Activated T-helper 1 cell treated with anti-CD3 and anti-CD28 coated beads, Interleukin-2, amount 50 U/mL, for 16 hours (primary cell): Measurements from ENCODE around the gene TNFRSF13B.
"Not testable (repeated sequence)": the region's sequence is repeated elsewhere in the genome, so short reads cannot be mapped to it uniquely, and the experiment has no call there.

Experiments
- DNase-seq, 2 donors: peaks; one replicate each; pipeline ENCODE4 v3.0.0-alpha.2; 2020; ENCODE audit warnings: low read depth in 1 of 2, low spot score in 1 of 2

Gene TNFRSF13B

DNA sequence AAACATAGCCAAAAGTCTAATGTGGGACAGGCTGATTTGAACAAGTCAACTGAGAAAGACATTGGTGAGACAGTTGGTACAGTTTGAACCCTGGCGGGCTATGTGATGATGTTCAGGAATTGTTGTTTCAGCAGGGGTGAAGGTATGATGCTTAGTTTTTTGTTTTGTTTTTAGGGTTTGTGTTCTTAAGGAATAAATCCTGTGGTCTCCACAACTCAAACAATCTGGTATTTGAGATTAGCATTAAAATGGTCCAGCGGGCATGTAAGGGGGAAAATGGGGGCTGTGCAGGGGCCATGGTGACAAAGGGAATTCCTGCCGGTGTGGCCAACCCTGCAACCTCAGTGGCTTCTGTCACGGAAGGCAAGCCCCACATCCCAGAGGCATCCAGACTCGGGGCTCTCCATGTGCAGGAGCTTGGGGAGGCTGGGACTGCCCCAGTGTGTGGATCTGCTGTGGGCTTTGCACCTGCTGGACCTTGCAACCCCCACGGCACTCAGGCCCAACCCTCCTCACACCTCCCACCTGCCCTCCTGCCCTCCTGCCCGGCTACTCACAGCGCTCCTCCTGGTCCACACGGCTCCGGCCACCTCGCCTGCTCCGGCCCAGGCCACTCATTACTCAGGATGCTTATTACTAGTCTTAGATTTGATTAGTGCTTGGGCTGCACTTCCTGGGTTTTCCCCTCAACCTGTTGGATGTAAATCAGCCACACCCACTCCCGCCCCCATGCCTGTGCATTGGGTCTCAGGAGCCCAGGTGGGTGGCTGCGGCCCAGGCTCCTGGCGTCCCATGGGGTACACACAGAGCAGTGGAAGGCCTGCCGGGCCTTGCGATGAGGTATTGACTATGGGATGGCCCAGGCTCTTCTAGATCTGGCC lies at the start of gene TNFRSF13B:
Gene TNFRSF13B, minus strand, starts transcription at position 661 of the 881 bp plus-strand sequence. Its CDS starts 43 bp downstream, at position 618.
- no peak for DNase-seq

GRCh38 chr17:17021194-17021863 lies 49.4 kb upstream of the TNFRSF13B start:
- no peak for DNase-seq

GRCh38 chr17:17020821-17021193 lies 48.9 kb upstream of the TNFRSF13B start:
- DNase-seq: no peak

GRCh38 chr17:17019891-17020456 lies 48.1 kb upstream of the TNFRSF13B start:
- no peak for DNase-seq

DNA sequence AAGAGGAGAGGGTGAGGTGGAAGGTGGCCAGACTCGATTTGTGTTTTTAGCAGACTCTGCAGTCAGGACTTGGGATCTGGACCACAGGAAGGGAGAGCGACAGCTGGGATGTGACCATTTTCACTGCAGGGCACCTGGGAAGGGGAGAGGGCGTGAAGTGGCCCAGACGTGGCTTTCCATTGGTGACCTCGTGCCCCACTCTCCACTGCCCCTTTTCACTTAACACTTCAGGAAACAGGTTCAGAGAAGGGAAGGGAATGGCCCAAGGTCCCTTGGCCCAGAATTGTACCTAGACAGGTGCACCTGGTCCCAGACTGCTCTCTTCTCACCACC lies 47.5 kb upstream of the TNFRSF13B start:
- DNase-seq: no peak

DNA sequence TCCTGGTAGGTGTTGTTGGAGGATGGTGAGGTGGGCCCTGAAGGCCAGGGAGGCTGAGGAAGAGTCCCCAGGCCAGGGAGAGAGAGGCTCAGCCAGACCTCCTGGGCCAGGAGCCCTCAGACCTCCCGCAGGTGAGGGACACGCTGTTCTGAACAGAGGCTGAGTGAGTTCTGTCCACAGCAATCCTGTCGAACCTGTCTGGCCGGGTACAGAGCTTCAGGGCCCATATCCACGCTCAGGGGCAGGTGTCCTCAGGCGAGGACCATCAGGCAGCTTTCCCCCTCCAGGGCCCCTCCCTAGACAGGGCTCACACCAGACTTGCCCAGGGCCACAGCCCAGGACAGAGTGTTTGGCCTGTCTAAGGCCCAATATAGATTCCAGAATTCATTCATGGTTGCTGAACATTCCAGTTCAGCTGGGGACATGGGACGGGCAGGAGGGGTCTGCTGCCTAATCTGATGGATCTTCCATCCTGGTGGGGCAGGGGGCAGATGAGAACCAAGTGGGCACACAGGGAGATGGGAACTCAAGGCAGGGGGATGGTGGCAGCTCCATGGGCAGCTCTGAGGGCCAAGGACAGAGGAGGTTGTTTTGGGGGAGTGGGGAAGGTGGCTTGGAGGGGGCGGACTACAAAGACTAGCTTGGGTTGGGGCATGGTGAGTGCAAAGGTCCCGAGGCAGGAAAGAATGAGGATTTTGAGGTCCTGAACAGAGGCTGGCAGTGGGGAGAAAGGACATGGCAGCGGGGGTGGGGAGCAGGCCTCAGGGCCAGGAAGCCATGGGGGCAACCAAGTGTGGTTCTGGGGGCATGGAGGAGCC lies 46.9 kb upstream of the TNFRSF13B start:
- DNase-seq: no peak

- no peak for DNase-seq
Measured at GRCh38 chr17:17018021-17018441, 46.1 kb upstream of the TNFRSF13B start.

DNA sequence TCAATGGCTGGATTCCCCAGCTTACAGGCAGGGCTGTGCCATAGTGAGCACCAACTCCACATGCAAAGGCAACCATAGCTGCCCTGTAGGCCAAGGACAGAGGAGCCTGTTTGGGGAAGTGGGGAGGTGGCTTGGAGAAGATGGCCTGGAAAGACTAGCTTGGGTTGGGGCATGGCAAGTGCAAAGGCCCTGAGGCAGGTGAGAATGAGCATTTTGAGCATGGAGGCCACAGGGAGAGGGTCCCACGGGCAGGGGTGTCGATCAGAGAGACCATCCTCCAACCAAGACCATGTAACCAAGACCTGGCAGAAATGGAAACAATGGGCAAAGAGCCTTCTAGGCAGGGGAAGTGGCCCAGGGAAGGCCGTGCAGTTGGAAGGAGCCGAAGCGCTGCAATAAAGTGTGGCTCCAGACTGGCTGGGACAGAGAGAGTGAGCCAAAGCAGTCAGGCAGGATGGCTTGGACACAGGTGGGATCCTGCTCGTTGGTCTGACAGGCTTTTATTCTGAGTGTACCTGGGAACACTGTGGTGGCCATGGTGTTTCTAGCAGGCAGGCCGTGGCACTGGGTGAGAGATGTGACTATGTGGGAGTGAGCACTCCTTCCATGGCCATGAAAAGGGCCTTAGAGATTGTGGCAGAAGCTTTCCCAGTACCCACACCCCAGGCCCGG lies 45.6 kb upstream of the TNFRSF13B start:
- DNase-seq: no peak

DNA sequence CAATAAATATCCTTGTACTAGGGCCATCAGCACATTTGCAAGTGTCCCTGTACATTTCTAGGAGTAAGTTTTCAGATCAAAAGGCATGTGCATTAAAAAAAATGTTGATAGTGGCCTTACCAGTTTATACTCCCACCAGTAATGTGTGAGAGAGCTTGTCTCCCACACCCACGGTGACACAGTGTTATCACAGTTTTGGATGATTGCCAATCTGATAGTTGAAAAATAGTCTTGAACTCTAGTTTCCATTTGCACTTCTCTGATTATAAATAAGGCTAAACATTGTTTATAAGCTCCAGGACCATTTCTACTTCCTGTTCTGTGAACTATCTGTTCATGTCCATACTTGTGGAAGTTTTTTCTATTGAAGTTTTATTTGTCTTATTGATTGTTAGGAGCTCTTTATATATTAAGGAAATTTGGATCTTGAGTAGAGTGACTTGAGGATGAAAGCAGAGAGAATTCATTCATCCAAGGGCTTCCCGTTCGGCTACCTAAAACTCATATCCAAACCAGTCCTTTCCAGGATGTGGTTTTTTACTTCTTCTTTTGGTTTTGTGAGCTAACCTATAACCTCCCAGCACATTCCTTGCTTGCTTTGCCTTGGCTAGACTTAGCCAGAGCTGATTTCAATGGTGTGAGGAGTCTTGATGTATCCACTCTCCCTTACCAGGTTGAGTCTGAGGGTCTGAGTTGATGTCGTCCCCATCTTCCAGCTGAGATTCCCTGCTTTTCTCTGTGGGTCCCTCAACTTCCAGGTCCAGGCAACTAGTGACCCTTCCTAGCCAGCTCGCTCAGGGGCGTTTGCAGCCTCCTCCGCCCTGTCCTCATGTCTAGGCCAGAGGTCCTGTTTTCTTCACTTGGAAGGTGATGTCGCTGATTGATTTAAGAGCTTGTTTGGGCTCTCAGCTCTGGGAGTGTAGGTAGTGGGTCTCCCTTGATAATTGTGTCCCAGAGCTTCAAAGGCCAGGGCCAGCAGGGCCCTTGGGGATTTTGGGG lies 44.6 kb upstream of the TNFRSF13B start:
- DNase-seq: not testable (repeated sequence)

DNA sequence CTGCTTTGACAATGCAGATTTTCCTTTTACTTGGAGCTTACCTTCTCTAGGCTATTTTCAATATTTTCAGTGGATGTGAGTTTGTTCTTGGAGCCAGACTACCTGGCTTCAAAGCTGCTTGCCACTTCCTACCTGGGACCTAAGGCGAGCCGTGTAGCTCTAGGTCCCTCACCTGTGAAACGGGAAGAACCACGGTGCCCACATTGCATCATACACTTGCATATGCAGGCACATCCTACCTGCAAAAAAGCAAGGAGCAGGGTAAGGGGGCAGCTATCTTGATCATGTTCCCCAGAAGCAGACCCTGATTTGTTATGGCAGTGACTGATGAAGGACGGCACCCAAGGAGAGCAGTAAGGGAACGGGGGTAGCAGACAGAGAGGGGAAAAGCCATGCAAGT lies 43.3 kb upstream of the TNFRSF13B start:
- DNase-seq: no peak

DNA sequence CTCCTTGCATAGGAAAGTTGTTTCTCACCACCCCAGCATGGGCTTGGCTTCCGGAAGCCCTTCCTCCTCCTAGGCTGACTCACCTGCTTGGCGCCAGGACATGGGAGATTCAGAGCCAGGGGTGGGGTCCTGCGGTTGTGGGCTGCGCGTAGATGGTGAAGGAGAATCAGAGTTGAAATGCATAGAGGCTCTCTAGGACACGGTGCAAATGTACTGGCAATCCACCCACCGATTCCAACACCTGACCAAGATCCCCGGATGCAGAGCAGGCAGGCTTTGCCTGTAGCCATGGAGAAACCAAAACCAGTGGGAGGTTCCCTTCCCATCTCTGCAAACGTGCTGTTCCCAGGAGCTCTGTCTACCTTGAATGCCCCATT lies 42.8 kb upstream of the TNFRSF13B start:
- DNase-seq: not testable (repeated sequence)

DNA sequence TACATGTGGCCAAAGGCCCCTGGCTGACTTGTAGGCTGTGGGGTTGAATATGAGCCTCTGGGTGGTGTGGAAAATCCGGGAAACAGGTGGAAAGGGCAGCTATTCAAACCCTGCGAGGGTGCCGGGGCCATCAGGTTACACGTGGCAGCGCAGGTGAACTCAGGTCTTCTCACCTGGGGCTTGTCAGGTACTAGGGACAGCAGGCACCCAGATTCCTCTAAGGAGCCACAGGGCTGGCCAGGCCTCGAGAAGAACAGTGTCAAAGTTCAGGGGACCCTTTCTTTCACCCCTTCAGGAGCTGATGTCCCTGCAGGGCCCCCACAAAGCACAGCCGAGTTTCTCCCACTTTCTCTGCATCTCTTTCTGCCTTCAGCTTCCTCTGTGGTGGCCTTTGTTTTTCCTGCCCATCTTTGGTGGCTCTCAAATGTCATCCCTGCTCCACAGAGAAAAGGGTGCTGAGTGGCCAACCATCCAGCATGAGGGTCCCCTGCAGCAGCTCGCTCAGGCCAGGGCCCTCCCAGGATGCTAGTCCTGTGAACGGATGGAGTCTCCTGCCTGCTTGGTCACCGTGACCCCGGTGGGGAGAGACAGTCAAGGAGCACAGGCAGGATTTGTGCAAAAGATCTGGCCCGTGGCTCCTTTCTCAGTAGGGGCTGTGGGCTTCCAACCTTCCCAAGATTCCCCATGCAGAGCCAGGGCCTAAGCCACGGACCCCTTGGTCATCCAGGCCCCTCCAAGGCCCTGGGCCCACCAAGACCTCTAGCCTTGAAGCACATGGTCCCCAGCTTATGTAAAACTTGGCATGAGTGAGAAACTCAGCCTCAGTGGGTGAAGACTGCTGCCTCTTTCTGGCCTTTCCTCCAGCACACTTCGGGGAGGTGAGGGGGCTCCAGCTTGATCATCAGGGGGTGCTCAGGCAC lies 42.2 kb upstream of the TNFRSF13B start:
- DNase-seq: not testable (repeated sequence)

- DNase-seq: not testable (repeated sequence)
Measured at GRCh38 chr17:17011043-17011907, 39.4 kb upstream of the TNFRSF13B start.

- DNase-seq: not testable (repeated sequence)
Measured at GRCh38 chr17:17010545-17011034, 38.7 kb upstream of the TNFRSF13B start.

GRCh38 chr17:17009972-17010371 lies 38.1 kb upstream of the TNFRSF13B start:
- DNase-seq: not testable (repeated sequence)

DNA sequence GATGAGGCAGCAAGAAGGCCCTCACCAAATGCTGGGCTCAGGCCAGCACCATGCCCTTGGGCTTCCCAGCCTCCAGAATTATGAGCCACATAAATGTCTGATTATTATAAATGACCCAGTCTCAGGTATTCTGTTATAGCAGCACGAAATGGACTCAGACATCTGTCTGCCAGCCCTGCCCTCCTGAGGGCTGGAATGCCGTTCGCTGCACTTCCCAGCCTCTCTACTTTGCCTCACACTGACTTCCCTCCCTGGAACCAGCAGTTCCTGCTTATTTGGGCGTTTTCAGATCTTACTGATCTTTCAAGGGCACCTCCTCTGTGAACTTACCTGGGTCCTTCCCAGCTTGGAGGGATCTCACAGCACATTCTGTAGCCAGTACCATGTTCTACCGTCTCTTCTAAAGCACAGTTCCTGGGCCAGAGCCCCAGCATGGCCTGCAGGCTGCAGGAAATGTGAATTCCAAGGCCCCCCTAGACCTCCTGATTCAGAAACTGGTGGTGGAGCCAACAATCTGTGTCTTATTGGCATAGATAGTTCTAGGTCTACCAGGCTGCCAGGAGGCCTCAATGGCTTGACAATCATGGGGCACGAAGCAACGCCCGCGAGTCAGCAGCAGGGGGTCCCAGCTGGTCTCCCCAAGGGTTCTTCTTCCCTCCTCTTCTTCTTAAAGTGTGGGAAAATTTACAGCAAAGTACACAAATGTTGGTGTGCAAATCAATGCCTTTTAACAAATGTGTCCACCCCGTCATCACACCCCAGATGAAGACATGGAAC lies 36.9 kb upstream of the TNFRSF13B start:
- not testable (repeated sequence) for DNase-seq

DNA sequence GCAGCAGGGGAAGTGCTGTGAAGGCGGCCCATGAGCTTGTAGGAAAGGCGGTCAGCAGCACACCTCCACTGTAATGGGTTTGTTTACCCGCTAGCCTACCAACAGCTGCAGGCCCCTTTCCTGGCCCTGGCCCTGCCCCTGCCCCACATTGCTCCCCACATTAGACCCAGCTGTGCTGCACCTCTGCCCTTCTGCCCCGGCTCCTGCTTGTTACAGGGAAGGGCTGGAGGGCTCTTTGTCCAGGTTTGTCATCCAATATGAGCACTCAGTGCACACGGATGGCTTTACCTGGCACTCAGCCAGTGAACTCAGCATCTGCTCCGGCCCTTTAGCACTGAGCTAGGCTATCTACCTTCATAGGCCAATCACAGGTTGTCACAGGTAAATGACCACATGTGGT lies 36.0 kb upstream of the TNFRSF13B start:
- not testable (repeated sequence) for DNase-seq
